ENCODE results near the gene LZIC. TPM values are rescaled to one million over a fixed set of nuclear protein-coding genes. Genes with fewer than 3 reads are reported as not detected.

The LZIC gene
- polyA plus RNA-seq, 1 of the 3 experiments (the other 2 are of a cell fraction) = 9.6 TPM

GRCh38 chr1:9883585-9884449 lies 59.4 kb downstream of the LZIC start:
- H3K9me3 ChIP-seq = no peaks in the 10 kb centered on the region
- H2AFZ ChIP-seq (ENCODE audit: low read depth) = no peak overlapping the region
- ChIA-PET CTCF (interaction anchor here (1.4 to 5.1 kb wide), 4 partner anchors 9 to 162 kb away, joined by 3 to 32 read pairs (median 4); no protein-coding TSS in a partner anchor), POLR2A (no interaction called here)
- no peak overlapping the region for H3K27ac ChIP-seq (ENCODE audit: low read depth in 2 of 2, low read length in 1 of 2)
- H3K4me2 ChIP-seq = no peak overlapping the region
- TF ChIP-seq NRF1 (IDR thresholded peaks at IDR 0.05; ENCODE audit: low read depth, low read length) = no peak
- no peak for TF ChIP-seq SMC3 (IDR thresholded peaks at IDR 0.05; ENCODE audit: low read depth, low read length)
- no peak for TF ChIP-seq JUND (IDR thresholded peaks at IDR 0.05)
- TF ChIP-seq USF1 (IDR thresholded peaks at IDR 0.05; ENCODE audit: borderline replicate concordance, low read depth) = no peak
- TF ChIP-seq NFIC (IDR thresholded peaks at IDR 0.05; ENCODE audit: borderline replicate concordance) = no peak
- TF ChIP-seq PBX3 (IDR thresholded peaks at IDR 0.05) = no peak
- TF ChIP-seq EP300 (IDR thresholded peaks at IDR 0.05; ENCODE audit: borderline replicate concordance in 1 of 2, low read depth in 1 of 2, low read length in 1 of 2) = no peak
- TF ChIP-seq REST (IDR thresholded peaks at IDR 0.05; ENCODE audit: low read depth, low read length) = no peak
- no peak for TF ChIP-seq FOSL2 (IDR thresholded peaks at IDR 0.05; ENCODE audit: borderline replicate concordance, low read depth)
- no peak for TF ChIP-seq SIN3A (IDR thresholded peaks at IDR 0.05; ENCODE audit: borderline replicate concordance, low read depth, low read length)
- no peak for TF ChIP-seq TEAD4 (IDR thresholded peaks at IDR 0.05; ENCODE audit: borderline replicate concordance, insufficient read depth)
- no peak for TF ChIP-seq GABPA (IDR thresholded peaks at IDR 0.05; ENCODE audit: low read depth)
- no peak for TF ChIP-seq TCF12 (IDR thresholded peaks at IDR 0.05)
- no peak for TF ChIP-seq USF2 (IDR thresholded peaks at IDR 0.05; ENCODE audit: borderline replicate concordance, low read depth, low read length)
- no peak for TF ChIP-seq CHD2 (IDR thresholded peaks at IDR 0.05; ENCODE audit: low read length, partially characterized antibody)
- no peak for TF ChIP-seq EZH2phosphoT487 (IDR thresholded peaks at IDR 0.05; ENCODE audit: borderline replicate concordance, low read depth)
- TF ChIP-seq RCOR1 (IDR thresholded peaks at IDR 0.05; ENCODE audit: low read length) = no peak
- TF ChIP-seq IRF3 (IDR thresholded peaks at IDR 0.05; ENCODE audit: low read depth, low read length) = no peak
- TF ChIP-seq ZBTB33 (IDR thresholded peaks at IDR 0.05; ENCODE audit: borderline replicate concordance, low read depth) = no peak
- TF ChIP-seq YY1 (IDR thresholded peaks at IDR 0.05; ENCODE audit: low read depth) = no peak
- H4K20me1 ChIP-seq (ENCODE audit: insufficient read depth) = peaks cover 3% of the 10 kb centered on the region; the same call in 1 of the 2 replicates
- no peaks in the 10 kb centered on the region for H3K27me3 ChIP-seq (ENCODE audit: insufficient read depth)
- H3K9ac ChIP-seq = no peak overlapping the region
- no peaks in the 10 kb centered on the region for H3F3A ChIP-seq (replicated peaks; ENCODE audit: insufficient read depth)
- no peak overlapping the region for H3K4me3 ChIP-seq (ENCODE audit: low read depth in 2 of 2, low read length in 1 of 2)
- H3K4me1 ChIP-seq (ENCODE audit: control insufficient read depth in 1 of 2, insufficient read depth in 2 of 2, low read depth in 1 of 2, low read length in 1 of 2) = peaks cover 4 to 5% of the 10 kb centered on the region in 2 experiments; a peak in 1 of 4 replicates
- peaks cover 13% of the 10 kb centered on the region for H3K79me2 ChIP-seq (ENCODE audit: insufficient read depth)
- peaks cover 0 to 4% of the 10 kb centered on the region in 2 experiments for H3K36me3 ChIP-seq (replicated peaks in 1 of 2; ENCODE audit: control insufficient read depth in 1 of 2, insufficient read depth in 2 of 2, low read length in 1 of 2)
- no peaks in the 10 kb centered on the region for H3K9me2 ChIP-seq
- DNase-seq = no peak
- 87% methylated on average over 9 of the region's 11 CpGs for WGBS (ENCODE audit: low lambda C conversion rate)

Data from SK-N-SH (cell line).